BE2C (cell line): ENCODE results near the gene UBE2O.

Experiments
- DNase-seq: peaks from one replicate; pipeline ENCODE4 v3.0.0-alpha.2; 2020
- H3K27me3 ChIP-seq: fragments of 250-450 bp; sonication (Bioruptor Pico); 2 replicates; pipeline ENCODE4 v1.5.1; 2020; ENCODE audit warnings: mild to moderate bottlenecking
- H3K36me3 ChIP-seq: fragments of 250-450 bp; sonication (Bioruptor Pico); 2 replicates; pipeline ENCODE4 v1.5.1; 2020; ENCODE audit warnings: mild to moderate bottlenecking
- H3K4me1 ChIP-seq: fragments of 250-450 bp; sonication (Bioruptor Pico); 2 replicates; pipeline ENCODE4 v1.5.1; 2020
- H3K4me3 ChIP-seq: 2 replicates; pipeline ENCODE4 v1.5.1; 2011; ENCODE audit warnings: low read depth, low read length
- H3K9me3 ChIP-seq: fragments of 250-450 bp; sonication (Bioruptor Pico); 2 replicates; pipeline ENCODE4 v1.5.1; 2020
- TF ChIP-seq, protein P1 (sequence below): IDR thresholded peaks from 2 replicates; pipeline ENCODE4 v1.5.1; 2012; ENCODE audit warnings: mild to moderate bottlenecking, low read depth, low read length

Gene UBE2O

DNA sequence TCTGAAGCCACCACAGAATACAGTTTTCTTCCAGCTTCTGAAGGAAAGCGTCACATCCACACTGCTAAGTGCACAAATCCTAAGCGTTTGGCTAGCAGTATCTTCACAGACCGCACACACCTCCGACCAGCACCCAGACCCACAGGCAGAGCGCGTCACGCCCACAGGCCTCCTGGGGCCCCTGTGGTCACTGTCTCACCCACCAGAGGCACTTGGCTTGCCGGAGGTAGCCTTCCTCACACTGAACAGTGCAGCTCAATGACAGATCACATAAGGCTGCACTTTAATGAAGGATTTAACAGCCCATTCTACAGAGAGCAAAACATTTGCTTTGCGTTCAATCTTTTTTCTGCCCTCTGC lies 47.4 kb downstream of the UBE2O start:
- H3K27me3 ChIP-seq, result no peaks in the 10 kb centered on the region
- no peak for DNase-seq
- TF ChIP-seq, protein P1, sequence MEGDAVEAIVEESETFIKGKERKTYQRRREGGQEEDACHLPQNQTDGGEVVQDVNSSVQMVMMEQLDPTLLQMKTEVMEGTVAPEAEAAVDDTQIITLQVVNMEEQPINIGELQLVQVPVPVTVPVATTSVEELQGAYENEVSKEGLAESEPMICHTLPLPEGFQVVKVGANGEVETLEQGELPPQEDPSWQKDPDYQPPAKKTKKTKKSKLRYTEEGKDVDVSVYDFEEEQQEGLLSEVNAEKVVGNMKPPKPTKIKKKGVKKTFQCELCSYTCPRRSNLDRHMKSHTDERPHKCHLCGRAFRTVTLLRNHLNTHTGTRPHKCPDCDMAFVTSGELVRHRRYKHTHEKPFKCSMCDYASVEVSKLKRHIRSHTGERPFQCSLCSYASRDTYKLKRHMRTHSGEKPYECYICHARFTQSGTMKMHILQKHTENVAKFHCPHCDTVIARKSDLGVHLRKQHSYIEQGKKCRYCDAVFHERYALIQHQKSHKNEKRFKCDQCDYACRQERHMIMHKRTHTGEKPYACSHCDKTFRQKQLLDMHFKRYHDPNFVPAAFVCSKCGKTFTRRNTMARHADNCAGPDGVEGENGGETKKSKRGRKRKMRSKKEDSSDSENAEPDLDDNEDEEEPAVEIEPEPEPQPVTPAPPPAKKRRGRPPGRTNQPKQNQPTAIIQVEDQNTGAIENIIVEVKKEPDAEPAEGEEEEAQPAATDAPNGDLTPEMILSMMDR, result no peak
- no peak overlapping the region for H3K4me3 ChIP-seq
- H3K36me3 ChIP-seq, result peaks cover 49% of the 10 kb centered on the region
- peaks cover 23% of the 10 kb centered on the region for H3K4me1 ChIP-seq
- H3K9me3 ChIP-seq, result no peaks in the 10 kb centered on the region

DNA sequence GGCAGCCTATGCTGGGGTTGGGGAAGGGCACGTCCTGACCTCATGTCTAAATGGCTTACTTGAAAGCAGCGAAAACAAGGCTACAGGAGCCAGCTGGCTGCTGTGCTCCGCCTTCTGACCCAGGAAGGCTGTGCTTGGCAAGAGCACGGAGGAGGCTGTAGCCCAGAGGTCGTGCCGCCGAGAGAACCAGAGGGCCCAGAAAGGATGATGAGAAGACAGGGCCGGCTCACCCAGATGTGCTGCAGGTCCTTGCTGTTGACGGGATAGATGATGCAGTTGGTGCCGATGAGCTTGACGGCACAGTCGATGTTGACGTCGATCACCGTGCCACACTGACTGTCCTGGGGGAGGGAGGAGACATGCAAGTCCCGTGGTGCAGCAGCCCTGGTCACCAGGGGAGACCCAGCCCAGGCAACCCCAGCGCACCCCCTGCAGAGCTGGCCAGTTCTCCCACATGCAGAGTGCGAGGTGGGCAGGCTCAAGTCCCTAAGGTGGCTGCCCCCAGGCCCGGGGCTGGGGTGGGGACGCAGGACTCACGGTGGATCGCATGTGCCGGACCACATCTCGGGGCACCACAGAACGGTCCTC lies 47.9 kb downstream of the UBE2O start:
- TF ChIP-seq, protein P1, result no peak
- peaks cover 54% of the 10 kb centered on the region for H3K36me3 ChIP-seq
- DNase-seq, result no peak

DNA sequence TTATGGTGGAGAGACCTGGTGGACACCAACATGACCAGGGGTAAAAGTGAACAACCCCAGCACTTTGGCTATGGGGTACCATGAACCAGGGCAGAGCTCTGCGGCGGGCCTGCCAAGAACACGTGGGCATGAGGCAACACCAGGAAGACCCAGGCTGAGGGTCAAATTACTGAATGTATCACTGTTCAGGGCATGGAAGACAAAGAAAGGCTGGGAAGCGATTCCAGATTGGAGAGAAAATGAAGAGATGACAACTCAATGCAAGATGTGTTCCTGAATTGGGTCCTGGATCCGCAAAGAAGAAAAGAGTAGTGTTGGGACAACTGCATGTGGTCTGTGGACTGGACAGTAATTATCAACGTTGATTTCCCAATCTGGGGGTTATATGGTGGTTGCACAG lies 48.7 kb downstream of the UBE2O start:
- no peaks in the 10 kb centered on the region for H3K27me3 ChIP-seq
- H3K4me1 ChIP-seq, result peaks cover 23% of the 10 kb centered on the region
- TF ChIP-seq, protein P1, result no peak
- peaks cover 62% of the 10 kb centered on the region for H3K36me3 ChIP-seq
- DNase-seq, result no peak
- no peak overlapping the region for H3K4me3 ChIP-seq
- H3K9me3 ChIP-seq, result no peaks in the 10 kb centered on the region

More for the DNA sequence above, 47.9 kb downstream of the UBE2O start:
- Histone ChIP-seq H3K27me3 (no peaks in the 10 kb centered on the region), H3K4me3 (no peak overlapping the region), H3K4me1 (peaks cover 23% of the 10 kb centered on the region), H3K9me3 (no peaks in the 10 kb centered on the region)

DNA sequence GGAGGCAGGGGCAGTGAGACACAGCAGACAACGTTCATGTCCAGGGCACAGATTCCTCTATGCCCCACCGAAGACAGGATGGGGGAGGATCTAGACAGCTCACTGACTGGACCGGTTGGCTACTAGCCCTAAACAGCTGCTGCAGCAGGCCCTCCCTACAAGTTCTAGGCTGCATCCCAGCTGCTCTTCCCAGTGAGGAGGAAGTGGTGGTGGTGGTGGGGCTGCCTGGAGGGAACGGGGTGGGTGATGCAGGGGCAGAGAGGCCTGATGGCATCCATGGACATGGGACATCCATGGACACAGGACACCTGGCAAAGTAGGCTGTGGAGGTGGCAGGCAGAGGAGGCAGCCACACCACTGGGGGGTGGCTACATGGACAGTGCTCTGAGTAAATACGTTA lies 50.2 kb downstream of the UBE2O start:
- DNase-seq, result no peak
- Histone ChIP-seq H3K9me3 (no peaks in the 10 kb centered on the region), H3K4me3 (no peak overlapping the region), H3K4me1 (peaks cover 21% of the 10 kb centered on the region), H3K36me3 (peaks cover 77% of the 10 kb centered on the region), H3K27me3 (no peaks in the 10 kb centered on the region)
- TF ChIP-seq, protein P1, result no peak

DNA sequence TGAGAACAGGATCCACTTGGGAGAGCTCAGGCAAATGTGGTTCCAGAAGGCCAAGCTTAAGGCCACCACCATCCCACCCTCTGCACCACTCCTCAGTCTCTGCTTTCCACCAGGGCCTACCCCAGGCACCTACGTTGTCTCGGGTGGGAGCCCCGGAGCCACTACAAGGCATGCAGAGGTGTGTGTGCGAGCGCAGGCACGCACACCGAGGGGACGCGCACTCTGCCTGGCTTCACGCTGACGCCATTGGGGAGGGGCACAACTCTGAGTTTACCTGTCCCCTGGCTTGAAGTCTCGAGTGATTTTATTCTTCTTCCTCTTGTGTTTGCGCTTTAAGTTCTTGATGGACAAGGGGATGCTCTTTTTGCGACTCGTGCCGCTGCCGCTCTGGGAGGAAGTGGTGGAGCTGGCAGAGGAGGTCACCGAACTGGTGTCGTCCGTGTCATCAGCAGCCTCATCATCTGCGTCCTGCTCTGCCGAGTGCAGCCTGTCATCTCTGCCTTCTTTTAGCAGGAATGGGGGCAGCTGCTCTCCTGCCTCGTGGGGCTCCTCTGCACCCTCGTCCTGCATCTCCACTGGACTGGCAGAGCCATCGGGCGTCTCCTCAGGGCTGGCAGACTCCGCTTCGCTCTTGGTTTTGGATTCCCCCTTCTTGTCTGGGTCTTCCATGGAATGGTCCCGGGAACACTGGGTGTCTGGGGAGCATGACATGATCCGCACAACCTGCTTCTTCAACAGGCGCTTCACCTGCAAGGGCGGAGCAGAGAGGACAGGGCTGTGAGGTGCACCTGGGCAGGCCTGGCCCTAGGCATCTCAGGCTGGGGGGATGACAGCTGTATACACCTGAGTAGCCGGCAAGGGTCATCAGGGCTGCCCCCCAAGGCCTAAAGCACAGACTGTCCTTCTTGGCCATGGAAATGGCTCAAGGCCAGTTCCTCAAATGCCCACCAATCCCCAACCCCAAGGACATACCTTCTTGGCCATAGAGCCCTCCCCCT lies 53.5 kb downstream of the UBE2O start:
- H3K4me1 ChIP-seq, result peaks cover 3% of the 10 kb centered on the region; the same call in 1 of the 2 replicates
- TF ChIP-seq, protein P1, result no peak
- peaks cover 94% of the 10 kb centered on the region for H3K36me3 ChIP-seq
- no peak overlapping the region for H3K4me3 ChIP-seq
- no peak for DNase-seq
- H3K9me3 ChIP-seq, result no peaks in the 10 kb centered on the region
- no peaks in the 10 kb centered on the region for H3K27me3 ChIP-seq
